Daoy (cell line): ENCODE data around the gene CALB2. TPM values are rescaled to one million over a fixed set of nuclear protein-coding genes. Genes with fewer than 3 reads are reported as not detected.
"Not testable (repeated sequence)": the region's sequence is repeated elsewhere in the genome, so short reads cannot be mapped to it uniquely, and the experiment has no call there.

Source experiments
- DNase-seq: peaks from one replicate; pipeline ENCODE4 v3.0.0-alpha.2; 2015; ENCODE audit warnings: low read depth
- total RNA-seq: library from RNA; depleted of rRNA; stranded (reverse); fragments of >200 nt; shearing (Covaris generic); gene quantifications from 2 replicates; pipeline ENCODE4 v1.2.3, GENCODE V29; 2014

The CALB2 gene
- total RNA-seq, 1 experiment from 2014 or later = 8.1 TPM

DNA sequence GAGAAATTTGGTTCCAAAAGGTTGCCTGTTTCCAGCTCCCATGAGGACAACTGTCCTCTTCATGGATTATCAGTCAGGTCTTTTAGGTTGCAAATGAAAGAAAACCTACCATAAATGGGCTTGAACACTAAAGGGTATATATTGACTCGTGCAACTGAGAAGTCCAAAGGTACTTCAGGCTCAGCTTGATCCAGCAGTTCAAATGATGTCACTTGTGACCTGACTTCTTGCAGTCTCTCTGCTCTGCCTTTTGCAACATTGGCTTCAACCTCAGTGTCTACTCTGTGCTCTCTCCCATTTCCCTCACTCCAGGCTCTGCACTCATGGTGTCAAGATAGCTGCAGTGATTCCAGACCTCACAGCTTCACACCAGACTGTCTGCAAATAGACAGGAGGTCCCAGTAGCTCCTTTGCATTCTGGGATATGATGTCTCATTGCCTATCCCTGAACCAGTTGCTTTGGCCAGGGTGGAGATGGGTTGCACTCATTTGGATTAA, 5.5 kb upstream of the CALB2 start:
- DNase-seq = no peak

DNA sequence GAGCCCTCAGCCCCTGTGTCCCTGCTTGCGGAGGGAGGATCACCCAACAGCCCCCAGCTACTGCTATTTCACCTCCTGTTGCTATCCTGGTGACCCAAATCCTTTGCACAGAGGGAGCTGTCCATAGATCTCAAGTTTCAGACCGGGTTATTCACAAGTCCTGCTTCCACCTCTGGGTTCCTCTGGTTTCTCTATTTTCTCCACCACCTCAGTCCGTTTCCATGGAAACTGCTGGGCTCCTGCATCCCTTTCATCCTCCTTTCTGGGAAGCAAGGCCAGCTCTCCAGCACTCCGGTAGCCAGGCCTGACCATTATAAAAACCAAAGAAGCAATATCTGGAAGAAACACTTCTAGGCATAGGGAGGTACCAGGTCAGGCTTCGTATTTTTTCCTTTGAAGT, 4.8 kb upstream of the CALB2 start:
- no peak for DNase-seq

- DNase-seq = no peak
Observed at GRCh38 chr16:71354156-71354555, 4.4 kb upstream of the CALB2 start.

DNA sequence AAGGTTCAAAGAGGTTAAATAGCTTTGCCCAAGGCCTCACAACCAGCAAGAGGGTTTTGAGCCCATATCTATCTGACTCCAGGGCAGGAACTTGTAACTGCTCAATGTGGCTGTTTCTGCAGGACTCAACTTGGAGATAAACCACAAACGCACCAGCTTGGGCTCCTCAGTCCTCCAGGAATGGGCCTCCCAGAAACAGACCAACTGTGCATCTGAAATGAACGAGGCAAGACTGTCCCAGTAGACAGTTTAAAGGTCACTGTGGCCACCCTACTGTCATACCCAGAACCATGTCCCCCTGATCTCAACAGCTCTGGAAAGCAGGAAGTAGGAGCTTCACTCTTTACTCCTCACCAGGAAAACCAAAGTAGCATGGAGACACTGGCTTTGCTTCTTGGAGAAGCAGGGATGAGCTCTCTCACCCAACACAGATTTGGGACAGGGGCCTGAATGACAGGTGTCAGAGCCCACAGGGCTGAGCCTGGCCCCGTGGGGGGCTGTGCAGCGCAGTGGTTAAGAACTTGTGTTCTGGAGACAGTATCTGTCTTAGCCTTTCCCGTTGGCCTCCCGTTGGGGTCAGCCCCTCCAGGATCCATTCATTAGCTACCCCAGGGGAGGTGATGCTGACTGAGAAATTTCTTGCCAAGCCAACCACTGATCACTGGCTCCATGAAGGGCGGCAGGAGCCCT, 2.3 kb upstream of the CALB2 start:
- DNase-seq = no peak

GRCh38 chr16:71356936-71357335, 1.6 kb upstream of the CALB2 start:
- DNase-seq = not testable (repeated sequence)

DNA sequence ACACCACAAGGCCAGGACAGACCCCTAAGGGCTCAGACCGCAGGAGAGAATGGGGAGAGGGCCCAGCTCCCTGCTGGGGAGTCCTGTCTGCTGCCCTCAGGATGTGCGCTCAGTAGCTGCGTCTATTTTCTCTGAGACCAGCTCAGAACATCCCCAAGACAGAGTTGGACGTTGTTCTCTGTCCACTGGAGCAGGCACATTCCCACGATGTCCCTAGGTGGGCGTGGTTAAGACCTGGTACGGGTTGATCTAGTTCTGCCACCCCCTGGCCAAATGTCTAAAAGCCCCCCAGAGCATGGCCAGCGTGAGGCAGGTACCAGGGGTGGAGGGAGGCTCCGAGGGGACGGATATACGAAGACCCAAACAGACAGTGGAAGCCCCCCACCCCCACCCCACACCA, 842 bp upstream of the CALB2 start:
- DNase-seq = no peak

DNA sequence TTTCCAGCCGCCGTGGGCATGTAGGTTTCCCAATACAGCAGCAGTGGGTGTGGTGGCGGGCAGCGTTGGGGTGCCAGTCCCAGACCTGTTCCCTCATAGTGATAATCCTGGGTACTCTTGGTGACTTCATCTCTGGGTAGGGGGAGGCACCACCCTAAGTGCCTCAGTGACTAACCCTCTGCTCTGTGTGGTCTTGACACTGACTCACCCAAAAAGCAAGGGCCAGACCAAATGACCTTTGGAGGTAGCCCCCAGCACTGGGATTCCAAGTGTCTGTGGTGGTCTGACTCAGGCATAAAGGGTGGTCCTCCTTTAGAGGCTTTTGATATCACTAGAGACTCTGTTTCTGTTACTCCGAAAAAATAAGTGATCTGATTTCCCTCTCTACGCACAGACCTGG, 908 bp downstream of the CALB2 start:
- DNase-seq = peak; percentile 47

- peak; percentile 83 for DNase-seq
Observed at GRCh38 chr16:71360378-71360777, 1.9 kb downstream of the CALB2 start.

GRCh38 chr16:71364133-71364681, 5.7 kb downstream of the CALB2 start:
- DNase-seq = no peak

- no peak for DNase-seq
Observed at GRCh38 chr16:71365021-71365420, 6.5 kb downstream of the CALB2 start.

DNA sequence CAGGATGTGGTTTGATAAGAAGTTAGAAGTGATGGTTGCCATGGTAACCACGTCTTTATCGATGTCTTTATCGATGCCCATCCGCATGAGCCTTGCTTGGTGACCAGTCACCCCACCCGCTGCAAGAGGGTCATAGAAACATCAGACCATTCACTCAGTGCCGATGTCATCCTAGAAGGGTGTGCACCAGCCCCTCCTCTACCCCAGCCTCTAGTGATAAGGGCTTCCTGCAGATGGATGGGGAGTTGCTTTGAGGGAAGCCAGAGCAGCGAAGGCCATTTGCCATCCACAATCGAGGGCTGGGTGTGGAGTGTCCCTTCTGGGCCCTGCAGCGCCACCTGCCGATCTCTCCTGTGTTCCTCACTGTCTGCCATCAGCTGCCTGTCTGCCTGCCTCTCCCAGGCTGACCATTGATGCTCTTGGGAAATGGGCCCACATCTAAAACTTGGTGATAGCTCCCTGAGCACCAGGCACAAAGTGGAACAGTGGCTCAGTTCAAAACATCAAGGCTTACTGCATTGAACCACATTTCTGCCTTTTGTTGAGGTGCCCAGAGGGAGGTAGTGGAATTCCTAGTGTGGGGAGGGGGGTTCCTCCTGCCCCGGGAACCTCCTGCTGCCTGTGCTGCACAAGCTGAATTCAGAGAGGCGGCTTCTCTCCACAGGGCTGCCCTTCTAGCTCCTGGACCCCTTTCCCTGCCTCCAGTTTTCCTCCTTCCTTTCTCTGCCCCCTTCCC, 8.9 kb downstream of the CALB2 start:
- DNase-seq = peak; percentile 75

DNA sequence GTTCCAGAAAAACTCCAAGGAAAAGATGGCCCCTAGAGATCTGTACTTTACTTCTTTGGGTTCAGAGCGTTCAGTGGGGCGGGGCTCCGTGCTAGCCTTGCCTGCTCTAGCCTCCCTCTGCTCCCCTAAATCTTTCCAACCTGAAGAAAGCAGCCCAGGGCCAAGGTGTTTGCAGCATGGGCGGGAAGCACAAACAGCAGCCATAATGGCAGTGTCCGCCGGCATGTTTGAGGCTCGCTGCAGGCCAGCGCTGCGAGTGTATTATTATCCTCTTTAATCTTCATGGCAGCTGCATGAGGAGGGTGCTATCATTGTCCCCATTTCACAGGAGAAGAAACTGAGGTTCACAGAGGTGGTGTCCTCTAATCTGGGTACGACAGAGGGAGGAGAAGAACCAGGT, 10.4 kb downstream of the CALB2 start:
- no peak for DNase-seq

DNA sequence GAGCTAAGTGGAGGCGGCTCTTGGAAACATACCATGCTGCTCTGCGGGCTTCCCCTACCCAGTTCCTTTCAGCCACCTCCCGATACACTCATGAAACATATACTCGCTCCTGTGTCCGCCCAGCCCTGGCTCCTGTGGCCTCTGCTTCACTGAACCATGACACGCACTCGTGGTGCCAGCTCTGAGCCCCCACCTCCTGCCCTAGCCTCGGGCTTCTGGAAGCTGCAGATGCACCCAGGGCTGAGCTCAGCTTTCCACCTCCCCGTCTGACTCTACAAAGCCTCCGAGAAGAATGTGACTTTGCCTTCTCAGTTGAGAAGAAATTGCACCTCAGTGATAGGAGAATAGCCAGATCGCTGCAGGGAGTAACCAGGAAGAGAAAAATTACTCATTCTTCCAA, 11.0 kb downstream of the CALB2 start:
- no peak for DNase-seq

- no peak for DNase-seq
Observed at GRCh38 chr16:71371237-71371636, 12.7 kb downstream of the CALB2 start.

DNA sequence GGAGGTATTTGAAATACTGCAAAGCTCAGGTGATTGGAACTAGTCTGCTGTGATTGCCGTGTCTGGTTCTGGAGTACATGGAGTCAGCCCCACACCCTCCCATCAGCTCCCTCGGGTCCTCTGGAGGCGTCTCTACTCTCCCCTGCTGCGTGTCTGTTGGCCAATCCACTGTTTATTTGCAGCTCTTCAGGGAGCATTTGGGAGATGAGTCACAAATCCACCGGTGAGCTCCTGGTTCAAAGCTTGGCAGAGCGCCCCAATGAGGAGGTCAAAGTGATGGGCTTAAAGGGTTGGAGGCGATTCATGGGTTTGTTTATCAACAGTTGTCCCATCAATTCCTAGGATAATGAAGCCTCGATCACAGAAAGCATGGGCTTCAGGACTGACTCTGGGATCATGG, 14.6 kb downstream of the CALB2 start:
- DNase-seq = peak; percentile 67

GRCh38 chr16:71376465-71377157, 18.1 kb downstream of the CALB2 start:
- no peak for DNase-seq

- DNase-seq = no peak
Observed at GRCh38 chr16:71379711-71380110, 21.2 kb downstream of the CALB2 start.

- no peak for DNase-seq
Observed at GRCh38 chr16:71380831-71381230, 22.3 kb downstream of the CALB2 start.

- DNase-seq = peak; percentile 27
Observed at GRCh38 chr16:71383054-71383773, 24.7 kb downstream of the CALB2 start.

DNA sequence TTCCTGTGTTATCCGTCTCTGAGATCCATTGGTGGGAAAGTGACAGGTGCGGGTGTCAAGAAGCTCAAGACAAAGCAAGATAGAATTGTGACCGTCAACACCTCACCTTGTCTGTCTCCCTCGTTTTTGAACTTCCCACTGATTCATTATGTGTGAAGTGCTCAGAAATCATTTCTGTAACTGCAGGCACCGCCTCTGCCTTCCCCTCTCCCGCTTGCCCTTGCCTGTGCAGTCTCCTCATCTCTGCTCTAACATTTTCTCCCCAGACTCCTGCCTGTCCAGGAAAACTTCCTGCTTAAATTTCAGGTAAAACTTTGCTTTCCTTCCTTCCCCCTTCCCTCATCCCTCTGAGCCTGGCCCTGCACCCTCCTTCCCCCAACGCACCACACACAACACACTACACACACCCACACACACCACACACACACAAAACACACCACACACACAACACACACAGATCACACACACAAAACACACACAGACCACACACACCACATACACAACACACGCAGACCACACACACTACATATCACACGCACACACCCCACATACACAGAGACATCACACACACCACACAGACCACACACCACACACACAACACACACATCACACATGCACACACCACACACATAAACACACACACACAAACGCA, 25.7 kb downstream of the CALB2 start:
- no peak for DNase-seq
